CD4-positive, alpha-beta T cell treated with Interferon gamma for 1 hour (primary cell): ENCODE data around the gene DNAJC12.
"Not testable (repeated sequence)": the region's sequence is repeated elsewhere in the genome, so short reads cannot be mapped to it uniquely, and the experiment has no call there.

ENCODE experiments used
- DNase-seq: peaks from one replicate; pipeline ENCODE4 v3.0.0-alpha.2; 2020

The DNAJC12 gene

GRCh38 chr10:67790534-67791408 is 47.2 kb downstream of the DNAJC12 start:
- no peak for DNase-seq

GRCh38 chr10:67789769-67790168 is 48.2 kb downstream of the DNAJC12 start:
- DNase-seq, result no peak

DNA sequence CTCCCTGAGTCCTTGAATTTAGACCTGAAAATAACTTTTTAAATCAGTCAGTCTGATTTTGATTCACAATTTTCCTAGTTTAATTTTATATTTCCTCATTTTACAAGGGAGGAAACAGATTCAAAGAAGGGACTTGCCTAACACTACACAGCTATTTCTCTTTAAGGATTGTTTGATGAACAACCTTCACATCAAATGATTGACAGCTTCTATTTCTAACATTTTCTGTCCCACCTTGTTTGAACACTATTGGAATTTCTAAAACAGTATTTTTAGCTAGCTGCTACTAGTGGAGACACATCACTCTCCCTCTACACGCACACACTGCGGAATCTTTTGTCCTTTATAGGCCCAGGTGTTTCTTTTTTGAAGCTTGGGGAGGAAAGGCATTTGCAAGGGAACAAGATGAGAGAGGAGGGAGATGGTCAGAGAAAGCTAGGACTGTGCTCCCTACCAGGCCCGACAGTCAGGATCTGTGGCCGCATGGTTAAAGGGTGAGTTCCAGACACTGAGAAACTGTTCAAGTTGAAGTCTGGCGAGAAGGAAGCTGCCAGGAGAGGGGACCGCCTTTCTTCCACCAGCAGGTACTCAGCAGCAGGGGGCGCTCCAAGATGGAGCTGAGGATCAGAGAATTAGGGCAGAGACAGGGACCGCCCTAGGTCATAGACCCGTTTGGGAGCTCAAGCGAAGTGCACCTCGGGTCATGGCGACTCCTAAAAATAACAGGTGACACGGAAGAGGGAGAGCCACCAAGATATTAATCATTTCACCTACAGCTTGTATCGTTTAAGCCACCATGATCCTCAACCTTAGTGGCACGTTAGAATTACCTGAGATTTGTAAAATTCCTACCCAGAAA is 49.7 kb downstream of the DNAJC12 start:
- DNase-seq, result peak; percentile 53

DNA sequence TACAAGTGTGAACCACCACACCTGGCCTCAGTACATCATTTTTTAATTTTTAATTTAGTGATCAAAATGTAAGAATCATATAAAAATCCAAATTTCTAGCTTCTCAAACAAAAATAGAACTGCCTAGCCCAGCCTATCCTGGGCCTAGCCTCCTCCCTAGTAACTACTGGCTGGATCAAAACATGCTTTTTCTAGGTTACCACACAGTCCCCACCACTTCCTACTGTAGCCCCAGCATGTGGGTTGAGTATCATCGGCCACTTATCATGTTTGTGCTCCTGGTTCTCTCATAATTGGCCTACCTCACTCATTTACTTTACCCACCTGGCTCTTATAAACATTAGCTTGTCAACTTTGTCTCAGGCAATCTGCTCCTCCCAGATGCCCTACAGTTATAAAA is 52.9 kb downstream of the DNAJC12 start:
- no peak for DNase-seq

- DNase-seq, result no peak
Measured at GRCh38 chr10:67784474-67784873, 53.5 kb downstream of the DNAJC12 start.

GRCh38 chr10:67783606-67784294 is 54.2 kb downstream of the DNAJC12 start:
- no peak for DNase-seq

DNA sequence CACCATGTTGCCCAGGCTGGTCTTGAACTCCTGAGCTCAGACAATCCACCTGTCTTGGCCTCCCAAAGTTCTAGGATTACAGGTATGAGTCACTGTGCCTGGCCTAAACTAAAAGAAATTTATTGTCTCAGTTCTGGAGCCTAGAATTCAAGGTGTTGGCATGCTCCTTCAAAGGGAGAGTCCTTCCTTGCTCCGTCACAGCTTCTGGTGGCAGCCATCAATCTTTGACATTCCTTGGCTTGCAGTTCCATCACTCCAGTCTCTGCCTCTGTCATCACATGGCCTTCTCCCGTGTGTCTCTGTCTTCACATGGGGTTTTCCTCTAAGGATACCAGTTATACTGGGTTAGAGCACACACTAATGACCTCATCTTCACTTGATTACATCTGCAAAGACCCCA is 55.5 kb downstream of the DNAJC12 start:
- no peak for DNase-seq

GRCh38 chr10:67780759-67781538 is 57.0 kb downstream of the DNAJC12 start:
- DNase-seq, result no peak

DNA sequence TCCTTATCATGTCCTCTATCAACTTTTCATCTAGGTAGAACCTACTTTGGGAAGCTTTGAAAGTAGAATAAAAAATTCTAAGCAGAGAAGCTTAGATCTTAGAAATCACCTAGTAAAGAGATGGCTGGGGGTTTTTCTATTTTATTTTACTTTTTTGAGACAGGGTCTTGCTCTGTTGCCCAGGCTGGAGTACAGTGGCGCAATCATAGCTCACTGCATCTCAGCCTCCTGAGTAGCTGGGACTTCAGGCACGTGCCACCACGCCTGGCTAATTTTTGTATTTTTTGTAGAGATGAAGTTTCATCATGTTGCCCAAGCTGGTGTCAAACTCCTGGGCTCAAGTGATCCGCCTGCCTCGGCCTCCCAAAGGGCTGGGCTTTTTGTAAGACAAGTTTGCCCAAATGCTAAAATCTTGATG is 57.8 kb downstream of the DNAJC12 start:
- not testable (repeated sequence) for DNase-seq

GRCh38 chr10:67779465-67780203 is 58.4 kb downstream of the DNAJC12 start:
- peak; percentile 69 for DNase-seq

GRCh38 chr10:67776371-67776770 is 61.6 kb downstream of the DNAJC12 start:
- no peak for DNase-seq

DNA sequence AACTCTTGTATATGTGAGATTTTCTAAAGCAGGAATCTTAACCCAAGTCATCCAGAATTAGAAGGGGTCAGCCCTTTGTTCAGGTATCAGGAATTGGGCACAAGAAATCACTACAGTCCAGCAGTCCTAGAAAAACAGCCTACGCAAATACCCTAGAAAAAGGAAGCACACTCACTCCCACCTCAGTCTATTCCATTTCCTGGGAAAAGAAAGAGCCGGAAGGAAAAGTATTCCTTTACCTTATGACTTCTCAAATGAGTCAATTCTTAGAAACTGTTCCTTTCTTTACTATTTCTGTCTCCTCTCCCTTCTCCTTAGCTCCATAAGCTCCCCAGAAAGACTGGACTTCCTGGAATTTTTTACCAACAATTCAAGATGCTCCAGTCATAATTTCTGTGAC is 62.7 kb downstream of the DNAJC12 start:
- no peak for DNase-seq

DNA sequence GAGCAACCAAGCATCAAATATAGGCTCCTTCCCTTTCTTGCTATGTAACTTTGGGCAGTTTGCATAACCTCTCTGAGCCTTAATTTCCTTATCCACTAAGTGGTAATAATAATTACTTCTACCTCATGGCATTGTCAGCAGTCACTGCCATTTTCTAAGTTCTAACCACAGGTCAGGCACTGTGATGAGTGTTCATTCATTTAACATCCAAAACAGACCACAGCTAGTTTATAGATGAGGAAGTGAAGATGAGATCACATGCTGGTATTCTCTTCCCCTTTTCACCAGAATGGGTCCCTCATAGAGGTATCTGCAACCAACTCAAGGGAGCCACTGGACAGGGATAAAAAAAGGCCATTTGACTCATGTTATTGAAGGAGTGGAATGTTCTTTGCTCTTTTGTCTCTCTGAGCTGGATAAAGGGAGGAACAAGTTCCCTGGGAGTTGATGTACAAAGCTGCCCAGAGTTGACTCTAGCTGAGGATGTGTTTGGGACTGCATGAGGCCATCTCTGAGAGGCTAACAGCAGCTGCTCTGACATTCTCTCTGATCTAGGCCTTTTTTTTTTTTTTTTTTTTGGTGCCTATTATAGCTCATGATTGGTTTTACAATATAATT is 65.0 kb downstream of the DNAJC12 start:
- no peak for DNase-seq

DNA sequence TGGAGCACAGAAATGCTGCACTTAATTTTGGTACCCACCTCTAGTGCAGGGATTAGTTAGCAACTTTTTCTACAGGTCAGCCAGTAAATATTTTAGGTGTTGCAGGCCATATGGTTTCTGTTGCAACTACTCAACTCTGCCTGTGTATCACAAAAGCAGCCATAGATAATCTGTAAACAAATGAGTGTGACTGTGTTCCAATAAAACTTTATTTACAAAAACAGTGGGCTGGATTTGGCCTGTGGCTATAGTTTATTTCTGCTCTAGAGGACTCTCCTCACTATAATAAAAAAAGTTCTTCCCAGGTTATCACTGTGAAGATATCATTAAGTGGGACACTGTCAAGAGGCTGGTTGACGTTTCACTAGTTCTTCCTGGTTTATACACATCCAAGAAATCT is 65.8 kb downstream of the DNAJC12 start:
- DNase-seq, result no peak

GRCh38 chr10:67771200-67771599 is 66.8 kb downstream of the DNAJC12 start:
- no peak for DNase-seq

DNA sequence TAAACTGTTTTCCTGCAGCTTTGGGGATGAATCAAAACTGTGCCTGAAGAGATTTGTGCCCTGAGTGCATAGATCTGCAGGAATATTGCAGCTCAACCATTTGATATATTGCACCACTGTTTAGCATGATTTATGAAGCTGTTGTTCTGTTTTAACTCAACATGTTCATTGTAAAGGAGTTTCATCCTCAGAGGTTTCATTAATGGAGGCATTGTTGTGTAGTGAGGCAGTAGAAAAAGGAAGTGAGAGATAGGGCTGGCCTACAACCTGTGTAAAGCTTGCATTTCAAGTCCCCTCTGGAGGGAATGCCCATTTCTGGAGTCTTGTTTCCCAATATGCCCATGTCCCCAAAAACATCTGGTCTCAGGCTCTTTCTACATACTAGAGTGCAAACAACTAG is 67.5 kb downstream of the DNAJC12 start:
- no peak for DNase-seq

- DNase-seq, result no peak
Measured at GRCh38 chr10:67767244-67767643, 70.7 kb downstream of the DNAJC12 start.

- peak; percentile 95 for DNase-seq
Measured at GRCh38 chr10:67764012-67764822, 73.8 kb downstream of the DNAJC12 start.

- peak; percentile 82 for DNase-seq
Measured at GRCh38 chr10:67763499-67764011, 74.4 kb downstream of the DNAJC12 start.

- not testable (repeated sequence) for DNase-seq
Measured at GRCh38 chr10:67762567-67762966, 75.4 kb downstream of the DNAJC12 start.
